ENCODE results near the gene SPTY2D1. TPM values are rescaled to one million over a fixed set of nuclear protein-coding genes. Genes with fewer than 3 reads are reported as not detected.
"Not testable (repeated sequence)": the region's sequence is repeated elsewhere in the genome, so short reads cannot be mapped to it uniquely, and the experiment has no call there.

Gene SPTY2D1
- total RNA-seq: 10 to 100 TPM; 23.9 to 28.2 TPM
- 11.5 TPM for polyA plus RNA-seq (ENCODE audit: insufficient read depth, low read depth, low replicate concordance)
- long read RNA-seq, donor 1, full-length matches to known transcripts: 3 of 3 reads
- long read RNA-seq, donor 1, partial matches to known transcripts: 0 of 3 reads
- long read RNA-seq, donor 1, other reads (novel, unspliced or antisense): 0 of 3 reads
- long read RNA-seq, donor 2: 0 reads

- intact Hi-C loops (cut with DNase I; ENCODE audit: low total_unique reads): loop anchor here (10.0 kb wide), 1 partner anchor 50 kb away; the partner anchor contains the start of gene UEVLD
Observed at GRCh38 chr11:18634140-18635032, at the start of gene SPTY2D1. Gene SPTY2D1 (minus strand): TSS chr11:18634342. CDS start chr11:18634257, 85 bp downstream.

GRCh38 chr11:18682466-18682865, 48.3 kb upstream of the SPTY2D1 start:
- TF ChIP-seq CTCF (IDR thresholded peaks at IDR 0.05) (no peak), POLR2A (IDR thresholded peaks at IDR 0.05) (no peak)
- 94 to 95% methylated on average over 3 of the region's 3 CpGs for WGBS, 2 donors
- no peak overlapping the region for H3K4me3 ChIP-seq
- H3K4me1 ChIP-seq: no peaks in the 10 kb centered on the region
- H3K27me3 ChIP-seq: no peaks in the 10 kb centered on the region
- intact Hi-C loops (cut with DNase I; ENCODE audit: low total_unique reads): no loop called here
- no peak for DNase-seq
- no peak overlapping the region for H3K27ac ChIP-seq
- H3K36me3 ChIP-seq (ENCODE audit: low read depth, missing control alignments): no peaks in the 10 kb centered on the region
- no peaks in the 10 kb centered on the region for H3K9me3 ChIP-seq

More at GRCh38 chr11:18634140-18635032, at the start of gene SPTY2D1:
- DNase-seq: peak; percentile 100
- no peaks in the 10 kb centered on the region for H3K27me3 ChIP-seq
- WGBS, 2 donors: 0 to 2% methylated on average over 24 to 60 of the region's 60 CpGs
- H3K4me3 ChIP-seq: peak within 1 kb of the TSS; percentile 77 to 82
- H3K9me3 ChIP-seq: no peaks in the 10 kb centered on the region
- TF ChIP-seq CTCF (IDR thresholded peaks at IDR 0.05) (peak in 1 of 3 experiments; percentile 28), POLR2A (IDR thresholded peaks at IDR 0.05) (peak; percentile 62)
- H3K27ac ChIP-seq: peak within 1 kb of the TSS; percentile 93 to 97
- no peaks in the 10 kb centered on the region for H3K36me3 ChIP-seq (ENCODE audit: low read depth, missing control alignments)
- H3K4me1 ChIP-seq: no peaks in the 10 kb centered on the region

GRCh38 chr11:18681949-18682348, 47.8 kb upstream of the SPTY2D1 start:
- DNase-seq; intact Hi-C loops (cut with DNase I; ENCODE audit: low total_unique reads); H3K27ac ChIP-seq; H3K9me3 ChIP-seq; H3K4me3 ChIP-seq; H3K27me3 ChIP-seq; H3K4me1 ChIP-seq; H3K36me3 ChIP-seq (ENCODE audit: low read depth, missing control alignments): not testable (repeated sequence)
- 86 to 100% methylated on average over 1 of the region's 1 CpG for WGBS, 2 donors

- Histone ChIP-seq H3K27me3 (no peaks in the 10 kb centered on the region), H3K9me3 (no peaks in the 10 kb centered on the region), H3K4me3 (no peak overlapping the region), H3K4me1 (no peaks in the 10 kb centered on the region), H3K36me3 (ENCODE audit: low read depth, missing control alignments) (no peaks in the 10 kb centered on the region), H3K27ac (no peak overlapping the region)
- TF ChIP-seq POLR2A (IDR thresholded peaks at IDR 0.05): no peak
- TF ChIP-seq CTCF (IDR thresholded peaks at IDR 0.05): no peak
- intact Hi-C loops (cut with DNase I; ENCODE audit: low total_unique reads): no loop called here
- WGBS, 2 donors: 83 to 93% methylated on average over 3 of the region's 3 CpGs
- DNase-seq: no peak
Observed at GRCh38 chr11:18677560-18677959, 43.4 kb upstream of the SPTY2D1 start.

- Histone ChIP-seq H3K27ac (no peak overlapping the region), H3K4me3 (no peak overlapping the region), H3K9me3 (no peaks in the 10 kb centered on the region), H3K36me3 (ENCODE audit: low read depth, missing control alignments) (no peaks in the 10 kb centered on the region), H3K4me1 (no peaks in the 10 kb centered on the region), H3K27me3 (no peaks in the 10 kb centered on the region)
- WGBS, 2 donors: 79 to 90% methylated on average over 4 of the region's 4 CpGs
- no peak for DNase-seq
- intact Hi-C loops (cut with DNase I; ENCODE audit: low total_unique reads): no loop called here
- TF ChIP-seq POLR2A (IDR thresholded peaks at IDR 0.05): no peak
- no peak for TF ChIP-seq CTCF (IDR thresholded peaks at IDR 0.05)
Observed at GRCh38 chr11:18676803-18677202, 42.7 kb upstream of the SPTY2D1 start.

GRCh38 chr11:18672209-18672608, 38.1 kb upstream of the SPTY2D1 start:
- H3K36me3 ChIP-seq (ENCODE audit: low read depth, missing control alignments); DNase-seq; H3K9me3 ChIP-seq; H3K27ac ChIP-seq; H3K4me1 ChIP-seq; intact Hi-C loops (cut with DNase I; ENCODE audit: low total_unique reads); H3K4me3 ChIP-seq; H3K27me3 ChIP-seq: not testable (repeated sequence)
- 86 to 89% methylated on average over 7 of the region's 7 CpGs for WGBS, 2 donors
